IPS-11a (cell line): ENCODE results near the gene NDUFS4.
"Not testable (repeated sequence)": the region's sequence is repeated elsewhere in the genome, so short reads cannot be mapped to it uniquely, and the experiment has no call there.

ENCODE experiments used
- H3K4me3 ChIP-seq: one replicate; pipeline ENCODE4 v1.5.1; 2013; ENCODE audit warnings: low read depth, low read length, control low read depth

NDUFS4 gene

GRCh38 chr5:53560506-53561191 is at the start of gene NDUFS4:
NDUFS4 (plus strand) TSS chr5:53560639; CDS start chr5:53560663, 24 bp downstream.
- peak within 1 kb of the TSS; percentile 84 for H3K4me3 ChIP-seq

- H3K4me3 ChIP-seq: no peak overlapping the region
Observed at GRCh38 chr5:53512539-53512938, 47.9 kb upstream of the NDUFS4 start.

- no peak overlapping the region for H3K4me3 ChIP-seq
Observed at GRCh38 chr5:53515988-53516387, 44.5 kb upstream of the NDUFS4 start.

- H3K4me3 ChIP-seq: no peak overlapping the region
Observed at GRCh38 chr5:53520813-53521212, 39.6 kb upstream of the NDUFS4 start.

GRCh38 chr5:53537711-53538110 is 22.7 kb upstream of the NDUFS4 start:
- H3K4me3 ChIP-seq: no peak overlapping the region

- H3K4me3 ChIP-seq: not testable (repeated sequence)
Observed at GRCh38 chr5:53540739-53541138, 19.7 kb upstream of the NDUFS4 start.

GRCh38 chr5:53541859-53542258 is 18.6 kb upstream of the NDUFS4 start:
- no peak overlapping the region for H3K4me3 ChIP-seq

GRCh38 chr5:53542926-53543325 is 17.5 kb upstream of the NDUFS4 start:
- H3K4me3 ChIP-seq: no peak overlapping the region

- no peak overlapping the region for H3K4me3 ChIP-seq
Observed at GRCh38 chr5:53543401-53543800, 17.0 kb upstream of the NDUFS4 start.

GRCh38 chr5:53545744-53546143 is 14.7 kb upstream of the NDUFS4 start:
- H3K4me3 ChIP-seq: no peak overlapping the region

GRCh38 chr5:53547226-53547625 is 13.2 kb upstream of the NDUFS4 start:
- H3K4me3 ChIP-seq: no peak overlapping the region

- H3K4me3 ChIP-seq: not testable (repeated sequence)
Observed at GRCh38 chr5:53548501-53548900, 11.9 kb upstream of the NDUFS4 start.

- H3K4me3 ChIP-seq: no peak overlapping the region
Observed at GRCh38 chr5:53549792-53550191, 10.6 kb upstream of the NDUFS4 start.

GRCh38 chr5:53552561-53552960 is 7.9 kb upstream of the NDUFS4 start:
- H3K4me3 ChIP-seq: no peak overlapping the region

- H3K4me3 ChIP-seq: no peak overlapping the region
Observed at GRCh38 chr5:53554444-53554843, 6.0 kb upstream of the NDUFS4 start.

GRCh38 chr5:53555160-53555559 is 5.3 kb upstream of the NDUFS4 start:
- no peak overlapping the region for H3K4me3 ChIP-seq

- no peak overlapping the region for H3K4me3 ChIP-seq
Observed at GRCh38 chr5:53556001-53556400, 4.4 kb upstream of the NDUFS4 start.

GRCh38 chr5:53557386-53557785 is 3.1 kb upstream of the NDUFS4 start:
- H3K4me3 ChIP-seq: no peak overlapping the region

- no peak overlapping the region for H3K4me3 ChIP-seq
Observed at GRCh38 chr5:53558966-53559365, 1.5 kb upstream of the NDUFS4 start.

- peak overlapping the region; percentile 84 for H3K4me3 ChIP-seq
Observed at GRCh38 chr5:53560028-53560427, 411 bp upstream of the NDUFS4 start.

GRCh38 chr5:53568401-53568800 is 8.0 kb downstream of the NDUFS4 start:
- no peak overlapping the region for H3K4me3 ChIP-seq

GRCh38 chr5:53568871-53569270 is 8.4 kb downstream of the NDUFS4 start:
- H3K4me3 ChIP-seq: no peak overlapping the region

- H3K4me3 ChIP-seq: no peak overlapping the region
Observed at GRCh38 chr5:53569453-53569852, 9.0 kb downstream of the NDUFS4 start.
